ENCODE measurements around the gene SPATA19.

DNA sequence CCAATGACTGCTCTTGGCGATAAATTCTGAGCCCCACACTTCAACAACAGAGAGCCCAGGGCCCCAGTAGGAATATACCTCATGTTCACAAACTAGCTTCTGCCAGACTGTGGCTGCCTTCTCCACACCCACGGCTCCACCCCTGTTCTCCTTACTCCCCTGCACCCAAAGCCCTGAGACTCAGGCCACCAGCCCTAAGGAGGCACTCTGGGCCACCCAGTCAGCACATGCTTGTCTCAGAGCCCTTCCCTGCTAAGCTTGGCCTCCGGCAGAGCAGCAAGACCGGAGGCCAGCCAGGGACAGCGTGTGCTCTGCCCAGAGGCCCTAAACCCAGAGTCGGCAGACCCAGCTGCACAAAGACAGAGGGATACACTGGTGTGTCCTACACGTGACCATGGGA, 27.9 kb downstream of the SPATA19 start:
- TF ChIP-seq GATA2 (IDR thresholded peaks at IDR 0.05; ENCODE audit: low read depth, low read length) (no peak), GATA3 (IDR thresholded peaks at IDR 0.05; ENCODE audit: low read depth, low read length) (no peak)
